SKM-1 (cell line): ENCODE measurements around the gene CA12.
"Not testable (repeated sequence)": the region's sequence is repeated elsewhere in the genome, so short reads cannot be mapped to it uniquely, and the experiment has no call there.

Experiments used
- DNase-seq: peaks from one replicate; lab custom pipeline; 2025; ENCODE audit not compliant: unreplicated experiment; lab: John Stamatoyannopoulos, UW

Gene CA12

DNA sequence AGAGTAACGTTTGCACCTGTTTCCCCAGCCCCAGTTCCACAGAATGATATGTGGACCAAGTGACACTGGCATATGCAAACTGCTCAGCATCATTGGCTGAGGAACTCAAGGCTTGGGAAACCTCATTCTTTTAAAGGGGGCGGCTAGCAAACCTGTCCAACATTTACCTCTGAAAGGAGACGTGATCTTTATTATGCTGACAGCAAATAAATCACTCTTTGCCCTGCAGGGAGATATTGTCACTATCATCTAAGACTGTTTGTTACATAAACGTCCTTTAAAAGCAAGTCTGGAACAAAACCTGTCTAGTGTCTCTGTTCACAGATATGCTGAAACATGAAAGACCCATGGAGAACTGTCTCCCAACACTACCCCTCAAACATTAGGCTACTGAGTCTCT is 21.5 kb downstream of the CA12 start:
- DNase-seq: no peak

DNA sequence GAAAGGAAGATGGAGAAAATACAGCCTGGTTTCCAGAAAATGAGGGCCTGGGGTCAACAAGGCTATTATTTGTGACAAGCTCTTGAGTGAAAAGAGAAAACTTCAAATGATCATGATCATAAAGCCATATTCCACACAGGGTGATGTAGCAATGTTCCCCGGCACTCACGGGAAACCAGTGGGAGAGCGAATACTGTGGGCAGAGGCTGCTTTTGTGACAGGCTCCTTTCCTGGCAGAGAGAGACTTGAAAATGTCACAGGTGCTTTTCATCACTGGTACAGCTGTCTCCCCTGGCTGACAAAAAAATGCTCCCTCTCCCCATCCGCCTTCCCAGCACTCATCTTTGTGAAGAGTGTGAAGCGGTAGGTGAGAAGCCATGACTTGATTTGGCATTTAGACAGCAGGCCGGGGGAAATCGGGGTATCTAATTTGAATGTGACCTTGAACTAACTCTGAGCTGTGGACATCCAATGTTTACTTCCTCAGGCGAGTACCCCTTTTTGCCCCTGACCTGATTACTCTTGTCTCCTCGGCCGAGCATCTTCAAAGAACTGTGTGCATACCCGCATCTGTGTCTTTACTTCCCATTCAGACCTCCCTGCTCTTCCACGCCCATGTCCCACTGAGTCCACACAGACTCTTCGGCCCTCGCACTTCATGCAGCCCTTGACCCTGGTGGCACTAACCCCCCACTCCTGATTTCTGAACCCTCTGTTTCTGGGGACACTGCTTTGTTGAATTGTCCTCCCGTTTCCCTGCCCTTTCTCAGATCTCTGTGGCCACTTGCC is 23.2 kb downstream of the CA12 start:
- no peak for DNase-seq

DNA sequence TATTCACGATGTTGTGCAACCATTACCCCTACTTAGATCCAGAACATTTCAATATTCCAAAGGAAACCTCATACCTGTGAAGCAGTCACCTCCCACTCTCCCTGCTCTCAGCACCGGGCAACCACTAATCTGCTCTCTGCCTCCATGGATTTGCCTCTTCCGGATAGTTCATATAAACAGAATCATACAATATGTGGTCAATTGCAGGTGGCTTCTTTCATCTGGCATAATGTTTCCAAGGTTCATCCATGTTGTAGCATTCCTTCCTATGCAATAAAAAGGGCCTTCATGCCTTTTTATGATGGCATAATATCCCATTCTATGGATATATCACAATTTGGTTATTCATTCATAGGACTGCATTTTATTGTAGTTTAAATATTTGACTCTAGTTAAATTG is 23.9 kb downstream of the CA12 start:
- DNase-seq: no peak

DNA sequence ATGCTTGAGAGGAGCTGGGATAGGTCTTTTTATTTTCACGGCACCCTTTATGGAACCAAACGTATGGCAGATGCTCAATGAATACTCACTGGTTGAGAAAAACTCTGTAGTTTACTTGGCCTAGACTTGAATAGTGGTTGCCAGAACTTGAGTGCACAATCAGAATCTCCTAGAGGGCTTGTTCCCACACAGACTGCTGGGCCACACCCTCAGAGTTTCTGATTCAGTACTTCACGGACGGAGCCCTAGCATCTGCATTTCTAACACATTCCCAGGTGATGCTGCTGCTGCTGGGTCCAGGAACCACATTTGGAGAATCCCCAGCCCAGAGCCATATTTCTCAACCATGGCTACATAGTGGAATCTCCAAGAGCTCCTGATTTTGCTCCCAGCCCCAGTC is 24.6 kb downstream of the CA12 start:
- no peak for DNase-seq

DNA sequence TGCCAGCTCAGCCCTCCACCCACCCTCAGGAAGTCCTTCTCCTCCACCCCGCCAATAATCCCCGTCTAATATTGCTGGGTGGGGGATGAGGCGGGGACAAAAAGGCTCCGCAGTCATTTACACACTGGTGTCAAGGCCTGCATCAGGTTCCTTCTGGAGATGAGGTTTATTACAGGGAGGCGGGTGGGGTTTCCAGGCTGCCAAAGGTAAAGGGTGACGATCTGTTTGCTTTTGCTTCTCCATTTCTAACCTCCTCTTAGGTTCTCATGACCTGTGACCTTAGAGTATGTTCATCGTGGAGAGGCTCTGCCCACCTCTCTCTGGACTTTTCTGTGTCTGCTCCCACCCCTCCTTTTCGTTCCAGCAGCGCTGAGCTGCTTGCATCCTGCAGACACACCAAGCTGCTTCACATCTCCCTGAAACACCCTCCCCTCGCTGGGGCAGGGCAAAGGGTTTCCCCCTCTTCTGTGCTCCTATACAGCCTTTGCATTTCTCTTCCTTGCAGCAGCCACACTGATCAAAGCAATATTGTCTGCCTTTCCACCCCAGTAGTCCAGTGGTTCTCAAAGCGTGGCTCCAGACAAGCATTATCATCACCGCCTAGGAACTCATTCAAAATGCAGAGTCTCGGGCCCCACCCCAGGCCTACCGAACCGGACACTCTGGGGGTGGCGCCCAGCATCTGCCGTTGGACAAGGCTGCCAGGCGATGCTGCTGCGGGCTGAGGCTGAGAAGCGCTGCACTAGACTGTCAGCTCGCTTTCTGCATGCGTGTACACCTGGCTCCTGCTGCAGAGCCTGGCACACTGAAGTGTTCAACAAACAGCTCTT is 26.6 kb downstream of the CA12 start:
- no peak for DNase-seq

DNA sequence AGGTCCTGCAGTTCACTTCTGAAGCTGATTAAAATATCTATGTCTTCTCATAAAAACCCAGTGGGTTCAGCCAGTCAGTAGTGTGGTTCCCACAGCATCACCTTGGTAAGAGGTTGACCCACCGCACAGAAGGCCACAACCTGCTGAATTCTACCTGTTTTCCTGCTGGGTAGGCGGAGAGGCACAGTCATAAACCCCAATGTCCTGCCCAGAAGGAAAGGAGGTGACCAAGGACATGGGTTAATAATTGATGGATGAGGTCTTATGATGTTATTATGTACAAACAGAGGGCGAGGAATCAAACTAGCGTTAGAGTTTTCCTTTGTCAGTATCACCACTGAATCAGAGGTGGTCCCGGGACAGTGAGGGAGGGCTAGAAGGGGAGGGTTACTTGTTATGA is 27.8 kb downstream of the CA12 start:
- no peak for DNase-seq

DNA sequence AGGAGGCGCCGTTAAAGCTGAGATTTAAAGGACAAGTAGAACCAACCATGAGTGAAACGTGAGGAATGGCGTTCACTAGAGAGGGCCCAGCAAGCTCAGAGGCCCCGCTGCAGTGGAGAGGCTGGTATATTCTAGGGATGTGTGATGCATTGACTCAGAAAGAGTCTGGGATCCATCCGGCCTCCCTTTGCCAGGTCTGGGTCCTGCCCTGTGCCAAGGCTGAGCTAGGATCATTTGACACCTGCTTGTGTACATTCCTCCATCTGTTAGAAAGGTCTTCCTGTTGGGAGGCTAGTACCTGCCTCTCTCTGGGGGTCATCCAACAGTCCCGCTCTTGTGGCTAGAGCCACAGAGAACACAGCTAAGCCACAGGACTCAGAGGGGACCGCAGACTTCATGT is 28.4 kb downstream of the CA12 start:
- DNase-seq: no peak

DNA sequence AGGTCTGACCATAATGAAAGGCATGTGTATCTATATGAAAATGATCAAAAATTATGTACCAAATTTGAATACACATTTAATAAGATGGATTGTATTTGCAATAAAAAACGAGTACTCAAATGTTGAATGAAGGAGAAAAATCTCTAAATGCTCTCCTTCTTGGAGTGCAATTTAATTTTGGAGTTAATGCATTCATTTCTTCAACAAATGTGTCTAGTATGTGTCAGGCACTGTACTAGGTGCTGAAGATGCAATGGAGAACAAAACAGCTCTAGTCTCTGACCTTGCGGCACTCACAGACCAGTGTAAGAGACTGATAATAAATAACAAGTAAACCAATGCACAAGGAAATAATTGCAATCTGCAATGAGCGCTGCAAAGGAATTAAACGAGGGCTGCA is 28.8 kb downstream of the CA12 start:
- no peak for DNase-seq

DNA sequence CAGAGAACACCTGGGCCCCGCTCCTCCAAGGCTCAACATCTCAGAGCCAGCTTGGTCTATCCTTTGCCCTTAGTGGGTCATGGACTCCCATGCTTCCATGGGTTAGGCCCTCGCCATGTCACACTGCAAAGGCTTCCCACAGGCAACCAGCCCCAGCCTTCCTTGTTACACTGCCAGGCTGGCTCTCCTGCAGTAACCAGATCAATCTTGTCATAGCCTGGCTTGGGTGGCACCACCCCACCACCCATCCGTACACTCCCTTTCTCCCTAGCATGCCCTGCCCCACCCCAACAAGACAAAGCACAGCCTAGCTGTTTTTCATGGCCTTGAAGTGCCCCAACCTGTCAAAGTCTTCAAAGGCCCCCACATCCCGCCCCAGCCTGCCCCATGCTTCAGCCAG is 30.5 kb downstream of the CA12 start:
- no peak for DNase-seq

DNA sequence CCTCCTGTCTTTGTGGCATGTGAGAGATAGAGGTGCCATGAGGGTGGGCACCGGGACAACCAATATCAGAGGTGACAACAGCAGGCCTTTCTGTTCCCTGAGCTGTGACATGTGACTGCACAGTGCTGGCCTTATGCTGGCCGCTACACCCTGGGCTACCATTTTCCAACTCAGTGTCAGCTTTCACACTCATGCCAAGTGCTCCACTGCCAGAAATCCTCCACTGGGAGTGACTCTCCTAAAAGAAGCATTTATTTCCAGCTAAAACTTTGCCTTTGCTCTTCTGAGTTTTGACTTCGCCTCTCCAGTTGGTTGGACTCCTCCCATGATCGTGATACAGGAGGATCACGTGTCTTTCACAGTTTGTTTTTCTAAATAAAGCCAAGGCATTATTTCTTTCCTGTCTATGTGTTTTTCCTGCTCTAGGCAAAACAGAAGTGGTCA is 31.4 kb downstream of the CA12 start:
- DNase-seq: no peak

DNA sequence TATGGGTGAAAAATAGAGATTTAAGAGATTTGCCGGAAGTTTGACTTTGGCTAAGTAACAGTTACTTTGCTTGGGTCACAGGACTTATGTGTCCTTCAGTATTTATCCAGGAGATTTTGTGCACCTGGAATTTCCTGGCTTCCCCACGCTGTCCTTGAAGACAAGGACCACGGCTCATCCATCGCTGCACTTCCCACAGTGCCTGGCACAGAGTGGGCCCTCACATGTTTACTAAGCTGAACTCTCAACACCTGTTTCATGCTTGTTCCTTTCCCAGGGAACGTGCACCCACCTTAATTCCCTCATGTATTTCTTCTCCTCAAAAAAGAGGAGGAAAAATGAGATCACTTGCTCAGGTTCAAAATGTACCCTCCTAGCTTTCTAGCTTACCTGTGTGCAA is 32.0 kb downstream of the CA12 start:
- DNase-seq: no peak

DNA sequence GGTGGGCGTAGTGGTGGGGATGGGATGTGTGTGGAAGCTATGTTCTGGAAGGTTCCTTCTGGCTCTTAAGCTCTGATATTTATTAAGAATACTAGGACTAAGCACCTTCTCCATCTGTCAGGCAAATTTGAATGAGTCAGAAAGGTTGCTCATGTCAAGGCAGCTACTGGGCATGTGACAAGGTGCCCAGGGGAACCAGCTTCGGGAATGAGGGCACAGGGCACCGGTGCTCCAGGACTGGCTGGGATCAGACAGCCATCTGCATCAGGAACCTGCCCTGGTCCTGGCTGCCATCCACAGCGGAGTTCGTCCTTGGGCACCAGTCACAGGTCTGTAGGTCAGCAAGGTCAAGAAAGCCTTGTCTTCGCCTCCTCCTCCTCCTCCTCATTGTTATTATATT is 32.5 kb downstream of the CA12 start:
- no peak for DNase-seq

DNA sequence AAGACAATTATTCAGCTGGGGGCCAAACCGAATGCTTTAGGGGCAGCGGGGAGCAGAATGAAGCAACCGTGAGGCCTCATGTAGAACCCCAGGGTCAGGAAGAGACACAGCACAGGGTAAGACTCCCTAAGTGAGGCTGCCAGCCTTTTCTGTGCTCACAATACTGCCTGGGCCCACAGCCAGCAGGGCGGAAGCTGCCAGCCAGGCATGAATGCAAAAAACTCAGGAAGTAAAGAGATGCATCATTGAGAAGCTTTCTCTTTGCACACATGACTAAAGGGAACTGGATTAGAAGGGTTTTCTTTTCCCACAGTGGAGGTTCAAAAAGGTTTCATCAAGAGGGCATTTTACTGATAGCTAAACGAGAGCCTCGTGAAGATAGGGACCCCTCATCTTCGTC is 33.3 kb downstream of the CA12 start:
- no peak for DNase-seq

DNA sequence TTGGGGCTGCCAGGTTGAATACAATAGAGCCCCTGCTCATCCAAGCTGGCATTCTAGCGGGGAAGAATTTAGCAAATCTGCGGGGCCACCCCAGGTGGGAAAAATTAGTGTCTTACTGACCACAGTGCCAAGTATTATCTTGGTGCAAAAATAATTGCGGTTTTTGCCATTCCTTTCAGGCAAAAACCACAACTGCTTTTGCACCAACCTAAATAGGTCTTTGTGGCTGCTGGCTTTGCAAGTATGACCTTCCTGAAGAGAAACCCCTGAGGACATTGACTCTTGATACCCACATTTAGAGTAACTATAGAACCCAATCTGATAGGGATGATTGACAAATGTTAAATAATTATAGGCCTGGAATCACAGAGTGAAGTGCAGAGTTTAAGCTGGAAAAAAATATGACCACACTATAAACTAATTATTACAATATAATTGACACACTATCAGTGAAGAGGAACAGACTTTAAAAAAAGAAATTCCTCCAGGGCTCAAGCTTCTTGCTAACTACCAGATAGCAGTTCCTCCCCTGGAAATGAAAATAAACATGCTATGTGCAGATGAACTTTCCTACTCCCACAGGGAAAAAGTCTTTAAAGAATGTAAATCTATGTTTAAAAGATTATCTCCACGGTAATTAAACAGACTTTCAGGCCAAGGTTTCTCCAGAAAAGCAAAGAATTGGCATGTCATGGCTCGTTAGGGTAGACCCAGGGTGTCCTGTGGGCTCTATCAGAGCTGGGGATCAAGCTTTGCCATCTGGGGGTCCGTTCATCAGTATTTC is 34.4 kb downstream of the CA12 start:
- no peak for DNase-seq

DNA sequence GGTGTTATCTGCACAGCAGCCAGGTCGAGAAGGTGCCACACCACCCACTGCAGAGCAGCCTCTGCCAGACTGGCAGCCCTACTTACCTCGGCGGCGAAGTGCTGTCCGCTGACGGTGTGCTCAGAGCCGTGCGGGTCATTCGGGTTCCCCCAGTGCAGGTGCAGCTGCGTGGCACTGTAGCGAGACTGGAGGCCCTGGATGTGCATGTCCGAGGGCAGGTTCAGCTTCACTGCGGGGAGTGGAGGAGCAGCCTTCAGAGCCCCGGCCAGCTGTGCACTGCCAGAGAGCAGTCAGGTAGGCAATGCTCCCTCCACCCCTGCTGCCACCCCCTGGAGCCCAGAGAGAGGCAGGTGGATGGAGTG is 36.3 kb downstream of the CA12 start:
- no peak for DNase-seq

DNA sequence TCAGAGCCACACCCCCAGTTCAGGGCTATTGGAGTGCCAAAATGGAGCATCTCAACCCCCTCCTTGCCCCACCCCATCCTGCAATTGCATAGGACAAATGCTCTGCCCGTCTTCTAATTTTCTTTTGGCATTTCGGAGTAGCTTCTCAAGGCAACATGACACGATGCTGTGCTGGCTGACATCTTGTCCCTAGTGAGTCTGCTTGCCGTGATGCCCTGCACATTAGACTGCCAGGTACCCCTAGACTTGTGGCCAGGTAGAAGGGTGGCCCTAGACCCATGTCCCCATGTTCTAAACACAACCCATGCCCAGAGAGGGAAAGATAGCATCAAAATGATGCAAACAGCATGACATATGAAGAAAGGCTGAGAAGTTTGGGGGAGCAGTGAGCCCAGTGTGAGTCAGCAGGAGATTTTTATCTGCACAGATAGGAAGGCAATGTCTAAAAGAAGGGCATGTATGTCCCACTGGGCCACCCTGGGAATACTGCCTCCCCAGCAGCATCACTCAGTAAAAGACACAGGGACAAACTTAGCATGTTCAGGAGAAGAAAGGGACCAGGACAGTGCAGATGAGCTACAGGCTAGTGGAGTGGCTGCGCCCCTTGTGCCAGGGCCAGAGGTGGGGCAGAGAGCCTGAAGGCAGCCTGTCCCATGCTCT is 36.8 kb downstream of the CA12 start:
- DNase-seq: no peak

DNA sequence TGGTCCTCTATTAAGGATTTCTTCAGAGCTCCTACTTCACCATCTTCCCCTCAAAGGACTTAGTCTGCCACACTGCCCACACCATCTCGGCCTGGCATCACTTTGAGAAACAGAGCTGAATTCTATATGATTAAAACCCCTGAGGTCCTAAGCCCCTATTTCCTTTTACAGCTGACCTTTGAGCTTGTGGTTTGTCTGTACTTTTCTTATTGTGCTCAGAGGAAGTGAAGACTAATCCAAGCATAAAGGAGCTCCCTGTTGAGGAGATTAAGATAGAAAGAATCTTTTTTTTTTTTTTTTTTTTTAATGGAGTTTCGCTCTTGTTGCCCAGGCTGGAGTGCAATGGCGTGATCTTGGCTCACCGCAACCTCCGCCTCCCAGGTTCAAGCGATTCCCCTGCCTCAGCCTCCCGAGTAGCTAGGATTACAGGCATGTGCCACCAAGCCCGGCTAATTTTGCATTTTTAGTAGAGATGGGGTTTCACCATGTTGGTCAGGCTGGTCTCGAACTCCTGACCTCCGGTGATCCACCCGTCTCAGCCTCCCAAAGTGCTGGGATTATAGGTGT is 38.6 kb downstream of the CA12 start:
- DNase-seq: not testable (repeated sequence)

DNA sequence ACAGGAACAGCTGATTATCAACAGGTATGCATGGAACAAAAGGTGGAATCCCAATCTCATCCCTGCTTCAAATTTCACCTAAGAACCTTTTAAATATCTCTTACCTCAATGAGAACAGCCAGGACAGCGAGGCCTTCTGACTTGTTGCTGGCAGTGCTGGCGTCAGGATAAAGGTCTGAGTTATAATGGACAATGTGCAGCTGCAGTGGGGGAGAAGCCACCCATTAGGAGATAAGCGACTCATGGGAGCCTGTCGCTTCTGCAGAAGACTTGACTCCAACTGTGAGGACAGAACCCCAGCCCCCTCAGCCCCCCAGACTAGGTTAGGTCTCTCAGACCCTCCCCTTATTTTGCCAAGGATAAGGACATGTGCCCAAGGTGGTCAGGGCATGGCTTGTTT is 39.7 kb downstream of the CA12 start:
- DNase-seq: no peak

DNA sequence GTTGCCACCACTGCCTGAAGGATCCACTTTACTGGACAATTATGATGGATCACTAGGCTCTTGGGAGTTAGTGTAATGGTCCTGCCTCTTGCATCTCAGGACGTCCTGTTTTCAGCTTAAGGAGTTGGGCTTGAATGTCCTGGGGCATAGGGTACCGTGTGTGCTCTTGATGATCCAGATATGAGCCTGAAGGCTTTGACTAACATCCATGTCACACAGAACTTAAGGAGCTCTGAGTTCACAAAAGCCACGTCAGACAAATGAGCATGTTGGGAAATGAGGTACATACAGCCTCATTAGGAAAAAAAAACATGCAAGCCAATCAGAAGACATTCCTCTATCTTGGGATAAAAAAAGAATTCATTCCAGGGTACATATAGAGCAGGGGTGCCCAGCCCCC is 40.8 kb downstream of the CA12 start:
- DNase-seq: no peak

DNA sequence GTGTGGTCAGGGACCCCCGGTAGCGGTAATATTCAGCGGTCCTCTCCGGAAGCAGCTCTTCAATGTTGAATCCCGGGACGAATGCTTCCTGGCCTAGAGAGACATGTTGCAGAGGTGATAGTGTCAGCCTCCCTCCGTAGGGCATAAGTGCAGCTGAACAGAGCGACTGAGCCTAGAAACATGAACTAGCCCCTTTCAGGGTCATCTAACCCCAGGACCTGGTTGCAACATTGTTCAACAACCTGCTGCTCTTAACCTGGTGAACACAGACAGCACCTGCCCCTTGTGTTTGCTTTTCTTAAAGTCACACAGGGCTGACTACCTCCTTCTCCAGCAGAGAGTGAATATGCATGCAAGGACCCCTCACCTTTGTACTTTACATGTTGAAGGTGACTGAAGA is 41.3 kb downstream of the CA12 start:
- no peak for DNase-seq

DNA sequence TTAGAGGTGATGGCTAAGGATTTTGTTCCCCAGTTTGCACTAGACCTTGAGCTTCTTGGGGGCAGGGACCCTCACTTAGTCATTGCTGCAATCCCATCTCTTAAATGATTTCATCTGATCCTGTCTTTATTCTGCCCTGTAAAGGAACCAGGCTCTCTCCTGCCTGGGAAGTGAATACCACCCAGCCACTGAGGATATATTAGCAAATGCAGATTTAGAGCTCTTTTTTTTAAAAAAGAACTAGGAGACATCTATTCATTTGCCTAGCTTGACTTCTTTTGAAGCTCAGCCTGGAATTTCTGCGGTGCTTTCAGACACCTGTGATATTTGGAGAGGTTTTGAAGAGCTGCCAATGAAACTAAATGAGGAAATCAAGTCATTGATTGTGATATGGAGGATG is 41.8 kb downstream of the CA12 start:
- DNase-seq: no peak
